ENCODE measurements around the gene PDZK1. TPM values are rescaled to one million over a fixed set of nuclear protein-coding genes. Genes with fewer than 3 reads are reported as not detected.

The PDZK1 gene
- total and polyA plus RNA-seq, 8 donors, result 0.13 to 5.1 (median 2.7) TPM; not detected in 2

DNA sequence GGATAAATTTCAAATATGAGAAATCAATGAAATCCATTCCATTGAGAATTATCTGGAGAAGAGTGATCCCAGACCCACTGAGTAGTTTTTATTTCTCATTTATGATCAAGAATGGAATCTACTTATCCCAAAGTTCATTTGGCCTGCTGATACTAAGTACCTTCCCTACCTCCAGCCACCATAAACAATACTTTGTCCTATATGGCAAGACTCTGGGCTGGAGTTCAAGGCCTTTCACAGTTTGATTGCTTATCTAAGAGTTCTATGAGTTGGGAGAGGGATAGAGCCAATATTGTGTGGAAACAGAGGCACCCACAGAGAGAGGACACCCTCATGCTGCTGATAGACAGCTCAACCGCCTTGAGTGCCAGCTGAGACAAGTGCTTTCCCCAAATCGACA lies 5.1 kb downstream of the PDZK1 start:
- 74 to 92% (median 85%) methylated on average over 2 of the region's 2 CpGs for WGBS, 5 donors
- DNase-seq, result no peak
- intact Hi-C loops (cut with DNase I; ENCODE audit: low total_unique reads), result no loop called here
- Histone ChIP-seq H3K27ac (no peak overlapping the region), H3K4me3 (no peak overlapping the region), H3K27me3 (no peaks in the 10 kb centered on the region), H3K9me3 (no peaks in the 10 kb centered on the region), H3K4me1 (no peaks in the 10 kb centered on the region), H3K36me3 (no peaks in the 10 kb centered on the region)
- TF ChIP-seq EP300 (IDR thresholded peaks at IDR 0.05) (no peak), POLR2A (IDR thresholded peaks at IDR 0.05) (no peak), POLR2AphosphoS5 (IDR thresholded peaks at IDR 0.05) (no peak)
- TF ChIP-seq, protein P1, sequence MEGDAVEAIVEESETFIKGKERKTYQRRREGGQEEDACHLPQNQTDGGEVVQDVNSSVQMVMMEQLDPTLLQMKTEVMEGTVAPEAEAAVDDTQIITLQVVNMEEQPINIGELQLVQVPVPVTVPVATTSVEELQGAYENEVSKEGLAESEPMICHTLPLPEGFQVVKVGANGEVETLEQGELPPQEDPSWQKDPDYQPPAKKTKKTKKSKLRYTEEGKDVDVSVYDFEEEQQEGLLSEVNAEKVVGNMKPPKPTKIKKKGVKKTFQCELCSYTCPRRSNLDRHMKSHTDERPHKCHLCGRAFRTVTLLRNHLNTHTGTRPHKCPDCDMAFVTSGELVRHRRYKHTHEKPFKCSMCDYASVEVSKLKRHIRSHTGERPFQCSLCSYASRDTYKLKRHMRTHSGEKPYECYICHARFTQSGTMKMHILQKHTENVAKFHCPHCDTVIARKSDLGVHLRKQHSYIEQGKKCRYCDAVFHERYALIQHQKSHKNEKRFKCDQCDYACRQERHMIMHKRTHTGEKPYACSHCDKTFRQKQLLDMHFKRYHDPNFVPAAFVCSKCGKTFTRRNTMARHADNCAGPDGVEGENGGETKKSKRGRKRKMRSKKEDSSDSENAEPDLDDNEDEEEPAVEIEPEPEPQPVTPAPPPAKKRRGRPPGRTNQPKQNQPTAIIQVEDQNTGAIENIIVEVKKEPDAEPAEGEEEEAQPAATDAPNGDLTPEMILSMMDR (IDR thresholded peaks at IDR 0.05), result no peak

DNA sequence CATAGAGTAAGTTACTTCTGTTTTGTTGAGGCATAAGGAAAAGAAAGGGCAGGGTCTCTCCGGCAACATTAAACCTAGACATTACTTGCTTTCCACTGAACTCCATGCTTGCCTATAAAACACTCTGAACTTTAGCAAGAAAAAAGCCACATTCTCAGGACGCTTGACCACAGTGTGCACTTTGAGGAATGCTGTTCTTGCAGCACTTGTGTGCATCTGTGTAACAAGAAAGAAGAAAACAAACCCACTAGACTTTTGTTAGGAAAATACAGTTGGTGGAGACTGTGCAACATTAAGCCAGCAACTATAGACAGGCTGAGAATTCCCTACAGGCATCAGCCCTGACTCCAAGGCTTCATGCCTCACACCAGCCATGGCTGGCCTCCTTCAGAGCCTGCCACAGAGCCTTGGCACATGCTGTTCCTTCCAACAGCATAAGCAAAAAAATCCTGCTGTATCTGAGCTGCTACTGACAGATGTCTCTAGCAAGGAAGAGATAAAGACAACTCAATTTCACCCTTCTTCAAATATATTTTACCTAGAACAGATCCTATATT lies 5.8 kb downstream of the PDZK1 start:
- H3K27ac ChIP-seq, result no peak overlapping the region
- intact Hi-C loops (cut with DNase I; ENCODE audit: low total_unique reads), result no loop called here
- H3K36me3 ChIP-seq, result no peaks in the 10 kb centered on the region
- TF ChIP-seq, protein P1 (IDR thresholded peaks at IDR 0.05), result no peak
- TF ChIP-seq EP300 (IDR thresholded peaks at IDR 0.05) (no peak), POLR2A (IDR thresholded peaks at IDR 0.05) (no peak), POLR2AphosphoS5 (IDR thresholded peaks at IDR 0.05) (no peak)
- no peaks in the 10 kb centered on the region for H3K9me3 ChIP-seq
- H3K4me1 ChIP-seq, result no peaks in the 10 kb centered on the region
- DNase-seq, result no peak
- H3K27me3 ChIP-seq, result no peaks in the 10 kb centered on the region
- 74 to 89% (median 86%) methylated on average over 2 of the region's 2 CpGs for WGBS, 5 donors
- no peak overlapping the region for H3K4me3 ChIP-seq

DNA sequence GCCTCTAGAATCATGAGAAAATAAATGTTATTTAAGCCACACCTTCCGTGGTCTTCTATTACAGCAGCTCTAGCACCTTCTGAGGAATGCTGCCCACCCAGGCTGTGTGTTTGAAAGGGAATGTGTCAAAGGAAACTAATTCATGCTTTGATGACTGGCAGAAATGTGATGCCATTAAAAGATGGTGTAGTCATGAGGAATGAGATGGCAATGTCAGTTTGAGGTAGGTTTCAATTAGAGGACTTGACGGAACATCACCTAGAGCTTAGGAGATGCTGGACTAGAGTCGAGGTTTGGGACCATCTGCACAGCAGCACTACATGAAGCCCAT lies 10.6 kb downstream of the PDZK1 start:
- H3K4me1 ChIP-seq, result no peaks in the 10 kb centered on the region
- no peaks in the 10 kb centered on the region for H3K9me3 ChIP-seq
- H3K27ac ChIP-seq, result no peak overlapping the region
- H3K4me3 ChIP-seq, result no peak overlapping the region
- DNase-seq, result no peak
- intact Hi-C loops (cut with DNase I; ENCODE audit: low total_unique reads), result no loop called here
- WGBS, 5 donors, result 86 to 96% (median 91%) methylated on average over 3 of the region's 3 CpGs
- H3K36me3 ChIP-seq, result no peaks in the 10 kb centered on the region
- H3K27me3 ChIP-seq, result no peaks in the 10 kb centered on the region
- TF ChIP-seq EP300 (IDR thresholded peaks at IDR 0.05) (no peak), POLR2AphosphoS5 (IDR thresholded peaks at IDR 0.05) (no peak), POLR2A (IDR thresholded peaks at IDR 0.05) (no peak)
- TF ChIP-seq, protein P1 (IDR thresholded peaks at IDR 0.05), result no peak

DNA sequence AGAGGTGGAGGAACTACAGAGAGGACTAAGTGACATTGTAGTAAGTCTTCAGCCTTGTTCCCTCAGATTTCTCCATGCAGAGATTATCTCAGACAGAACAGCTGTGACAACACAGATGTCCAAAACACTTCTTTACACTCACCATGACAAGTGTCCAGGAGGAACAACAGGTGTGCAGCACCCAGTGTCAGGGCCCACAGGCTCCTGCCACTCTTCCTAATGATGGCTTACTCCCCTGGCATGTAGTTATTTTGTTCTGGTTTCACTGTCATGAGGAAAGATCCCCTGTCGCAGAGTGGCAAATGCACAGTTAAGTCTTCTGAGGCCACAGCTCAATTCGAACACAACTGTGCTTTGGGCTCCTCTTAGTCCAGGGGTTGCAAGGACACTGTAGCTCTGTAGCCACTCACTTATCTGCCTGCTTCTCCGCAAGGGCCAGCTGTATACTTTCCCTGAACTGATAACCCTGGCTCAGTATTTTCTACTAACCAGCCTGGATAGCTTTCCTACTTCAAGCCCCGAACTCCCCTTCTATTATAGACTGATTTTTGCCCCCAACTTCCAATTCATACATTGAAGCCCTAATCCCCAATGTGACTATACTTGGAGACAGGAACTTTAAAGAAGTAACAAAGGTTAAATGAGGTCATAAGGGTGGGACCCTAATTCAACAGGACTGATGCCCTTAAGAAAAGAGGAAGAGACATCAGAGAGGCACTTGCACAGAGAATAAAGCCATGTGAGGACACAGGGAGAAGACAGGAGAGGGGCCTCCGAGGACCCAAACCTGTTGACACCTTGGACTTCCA lies 11.1 kb downstream of the PDZK1 start:
- Histone ChIP-seq H3K9me3 (no peaks in the 10 kb centered on the region), H3K27ac (no peak overlapping the region), H3K4me1 (peaks cover 0 to 2% (median under 1%) of the 10 kb centered on the region in 4 donors), H3K4me3 (no peak overlapping the region), H3K27me3 (no peaks in the 10 kb centered on the region), H3K36me3 (no peaks in the 10 kb centered on the region)
- 67 to 78% (median 72%) methylated on average over 5 of the region's 5 CpGs for WGBS, 5 donors
- DNase-seq, result no peak
- TF ChIP-seq POLR2AphosphoS5 (IDR thresholded peaks at IDR 0.05), result no peak
- TF ChIP-seq POLR2A (IDR thresholded peaks at IDR 0.05), result no peak
- TF ChIP-seq, protein P1 (IDR thresholded peaks at IDR 0.05), result no peak
- no peak for TF ChIP-seq EP300 (IDR thresholded peaks at IDR 0.05)
- intact Hi-C loops (cut with DNase I; ENCODE audit: low total_unique reads), result no loop called here
